GM23248 (cell line): ENCODE data around the gene IL2RA. TPM values are rescaled to one million over a fixed set of nuclear protein-coding genes. Genes with fewer than 3 reads are reported as not detected.

ENCODE experiments used
- DNase-seq: peaks from one replicate; pipeline ENCODE4 v3.0.0-alpha.2; 2015
- H2AFZ ChIP-seq: fragments of 200-600 bp; sonication (generic); 2 replicates; pipeline ENCODE4 v1.6.1; 2016; ENCODE audit warnings: antibody characterized with exemption
- H3F3A ChIP-seq: fragments of 200-600 bp; sonication (generic); 2 replicates; pipeline ENCODE4 v1.6.1; 2016; ENCODE audit warnings: mild to moderate bottlenecking, antibody characterized with exemption, mixed run types; ENCODE audit not compliant: insufficient read depth
- H3K27ac ChIP-seq: fragments of 200-600 bp; sonication (generic); 2 replicates; pipeline ENCODE4 v1.5.1; 2016; ENCODE audit warnings: mild to moderate bottlenecking
- H3K27me3 ChIP-seq: fragments of 200-600 bp; sonication (generic); replicated peaks from 2 replicates; pipeline ENCODE4 v1.6.1; 2016; ENCODE audit warnings: mild to moderate bottlenecking; ENCODE audit not compliant: insufficient read depth
- H3K36me3 ChIP-seq: fragments of 200-600 bp; sonication (generic); 2 replicates; pipeline ENCODE4 v1.6.1; 2016; ENCODE audit warnings: low read depth, mild to moderate bottlenecking
- H3K4me1 ChIP-seq: fragments of 200-600 bp; sonication (generic); 2 replicates; pipeline ENCODE4 v1.6.1; 2016; ENCODE audit warnings: mild to moderate bottlenecking; ENCODE audit not compliant: insufficient read depth
- H3K4me2 ChIP-seq: fragments of 200-600 bp; sonication (generic); one replicate; pipeline ENCODE4 v1.6.1; 2016; ENCODE audit warnings: mild to moderate bottlenecking; ENCODE audit not compliant: unreplicated experiment
- H3K4me3 ChIP-seq: fragments of 200-600 bp; sonication (generic); 2 replicates; pipeline ENCODE4 v1.5.1; 2016; ENCODE audit warnings: mild to moderate bottlenecking
- H3K79me2 ChIP-seq: fragments of 200-600 bp; sonication (generic); 2 replicates; pipeline ENCODE4 v1.6.1; 2016; ENCODE audit warnings: mild to moderate bottlenecking; ENCODE audit not compliant: insufficient read depth
- H3K9ac ChIP-seq: fragments of 200-600 bp; sonication (generic); 2 replicates; pipeline ENCODE4 v1.6.1; 2016; ENCODE audit warnings: mild to moderate bottlenecking
- H3K9me2 ChIP-seq: fragments of 200-600 bp; sonication (generic); 2 replicates; pipeline ENCODE4 v1.6.1; 2016; ENCODE audit warnings: mixed run types, mild to moderate bottlenecking, moderate library complexity; ENCODE audit not compliant: insufficient read depth
- H3K9me3 ChIP-seq: fragments of 200-600 bp; sonication (generic); one replicate; pipeline ENCODE4 v1.6.1; 2017; ENCODE audit warnings: low read depth
- H4K20me1 ChIP-seq: fragments of 200-600 bp; sonication (generic); 2 replicates; pipeline ENCODE4 v1.6.0; 2016; ENCODE audit not compliant: insufficient read depth
- EZH2 ChIP-seq: fragments of 200-600 bp; sonication (generic); IDR thresholded peaks from 2 replicates; pipeline ENCODE4 v1.6.1; 2018; ENCODE audit warnings: antibody characterized with exemption, mild to moderate bottlenecking; ENCODE audit not compliant: insufficient read depth, poor library complexity, severe bottlenecking
- EZH2phosphoT487 ChIP-seq: fragments of 200-600 bp; sonication (generic); IDR thresholded peaks from 2 replicates; pipeline ENCODE4 v1.6.1; 2018; ENCODE audit warnings: antibody characterized with exemption, moderate library complexity, mild to moderate bottlenecking, low read depth; ENCODE audit not compliant: insufficient read depth
- WGBS, 2 experiments: methylation state at CpG; one replicate each; pipeline ENCODE4 v1.1.6; 2015 to 2017; ENCODE audit warnings: low lambda C conversion rate in 2 of 2, low coverage in 1 of 2; ENCODE audit errors: missing lambda C conversion rate in 2 of 2; 5-methylcytosine and 5-hydroxymethylcytosine counted together
- in situ Hi-C: fragments of 300-500 bp; cut with MboI; formaldehyde crosslinking; loops from 2 replicates; pipeline ENCODE4 v1.15.0; 2020
- polyA plus RNA-seq: library from polyadenylated mRNA; unstranded; fragments of >200 nt; fragmentation: Nextera tagmentation; extraction: Ambion mirVana; gene quantifications from 2 replicates; pipeline ENCODE4 v1.2.1, GENCODE V29; 2016
- total RNA-seq: library from RNA; depleted of rRNA; stranded (reverse); fragments of >200 nt; shearing (Covaris generic); gene quantifications from 2 replicates; pipeline ENCODE4 v1.2.3, GENCODE V29; 2014

The IL2RA gene
- total and polyA plus RNA-seq, 2 experiments from 2014 or later, result not detected

DNA sequence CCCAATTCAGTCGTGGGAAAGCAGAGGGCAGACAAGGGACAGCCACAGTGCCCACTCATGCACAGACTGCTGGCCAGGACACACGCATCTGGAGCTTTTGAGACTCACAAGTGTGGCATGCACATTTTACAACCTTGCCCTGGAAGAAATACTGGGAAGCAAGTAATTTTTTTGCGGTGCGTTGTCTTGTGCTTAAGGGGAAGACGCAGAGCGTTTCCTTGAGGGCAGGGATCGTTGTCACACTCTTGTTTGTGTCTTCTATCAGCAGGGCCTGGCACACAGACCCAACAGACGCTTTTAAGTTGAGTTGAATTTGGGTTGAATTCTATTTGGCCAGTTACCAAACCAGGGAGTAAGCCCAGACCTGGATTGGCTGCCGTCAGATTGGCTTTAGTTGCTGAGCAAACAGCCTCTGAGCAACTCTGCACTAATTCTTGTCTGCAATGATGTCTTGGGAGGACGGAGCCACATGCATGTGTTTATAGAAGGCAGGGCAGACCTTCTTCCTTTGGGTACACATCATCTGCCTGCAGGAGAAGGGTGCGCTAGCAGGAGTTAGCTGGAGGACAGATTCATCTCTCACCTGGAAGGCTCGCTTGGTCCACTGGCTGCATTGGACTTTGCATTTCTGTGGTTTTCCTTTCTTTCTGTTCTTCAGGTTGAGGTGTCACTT, 38.4 kb downstream of the IL2RA start:
- Histone ChIP-seq H3F3A (peaks cover 22% of the 10 kb centered on the region), H3K36me3 (no peaks in the 10 kb centered on the region), H3K4me3 (peak overlapping the region; percentile 4; the same call in 1 of the 2 replicates), H3K4me2 (peak overlapping the region; percentile 25), H3K27me3 (no peaks in the 10 kb centered on the region), H3K9ac (peak overlapping the region; percentile 59), H3K27ac (peak overlapping the region; percentile 84), H3K9me2 (no peaks in the 10 kb centered on the region), H3K4me1 (peaks cover 13% of the 10 kb centered on the region; the same call in 1 of the 2 replicates), H3K79me2 (no peaks in the 10 kb centered on the region), H3K9me3 (no peaks in the 10 kb centered on the region), H4K20me1 (no peaks in the 10 kb centered on the region), H2AFZ (0 out of 2 replicates have a peak overlapping the region, but pooled peaks have one; percentile 30)
- no peak for TF ChIP-seq EZH2
- no peak for TF ChIP-seq EZH2phosphoT487
- DNase-seq, result peak; percentile 97
- 11 to 14% methylated on average over 12 of the region's 12 CpGs for WGBS, 2 experiments
- in situ Hi-C loops, result no loop called here

- no peaks in the 10 kb centered on the region for H3K27me3 ChIP-seq
- 23 to 28% methylated on average over 3 of the region's 3 CpGs for WGBS, 2 experiments
- TF ChIP-seq EZH2 (no peak), EZH2phosphoT487 (no peak)
- no peak overlapping the region for H3K4me2 ChIP-seq
- in situ Hi-C loops, result no loop called here
- peaks cover 13% of the 10 kb centered on the region; the same call in 1 of the 2 replicates for H3K4me1 ChIP-seq
- peak; percentile 27 for DNase-seq
- H3K9ac ChIP-seq, result peak overlapping the region; percentile 59
- no peaks in the 10 kb centered on the region for H3K9me3 ChIP-seq
- no peaks in the 10 kb centered on the region for H3K9me2 ChIP-seq
- no peak overlapping the region for H2AFZ ChIP-seq
- peaks cover 22% of the 10 kb centered on the region for H3F3A ChIP-seq
- H4K20me1 ChIP-seq, result no peaks in the 10 kb centered on the region
- no peaks in the 10 kb centered on the region for H3K79me2 ChIP-seq
- peak overlapping the region; percentile 84 for H3K27ac ChIP-seq
- no peak overlapping the region for H3K4me3 ChIP-seq
- no peaks in the 10 kb centered on the region for H3K36me3 ChIP-seq
These were observed 39.5 kb downstream of the IL2RA start for GRCh38 chr10:6022660-6023059.

GRCh38 chr10:6020826-6021225, 41.3 kb downstream of the IL2RA start:
- Histone ChIP-seq H3K27ac (no peak overlapping the region), H3K9ac (no peak overlapping the region), H3K27me3 (no peaks in the 10 kb centered on the region), H4K20me1 (no peaks in the 10 kb centered on the region), H3K4me3 (no peak overlapping the region), H3K9me3 (no peaks in the 10 kb centered on the region), H3K79me2 (no peaks in the 10 kb centered on the region), H2AFZ (no peak overlapping the region), H3K4me2 (no peak overlapping the region), H3F3A (peaks cover 22% of the 10 kb centered on the region), H3K9me2 (no peaks in the 10 kb centered on the region), H3K4me1 (peaks cover 13% of the 10 kb centered on the region; the same call in 1 of the 2 replicates), H3K36me3 (no peaks in the 10 kb centered on the region)
- WGBS, 2 experiments, result 85 to 89% methylated on average over 9 of the region's 9 CpGs
- TF ChIP-seq EZH2 (no peak), EZH2phosphoT487 (no peak)
- in situ Hi-C loops, result no loop called here
- no peak for DNase-seq

GRCh38 chr10:6019796-6020195, 42.4 kb downstream of the IL2RA start:
- H2AFZ ChIP-seq, result no peak overlapping the region
- no peak overlapping the region for H3K4me3 ChIP-seq
- no peaks in the 10 kb centered on the region for H3K9me2 ChIP-seq
- no peaks in the 10 kb centered on the region for H4K20me1 ChIP-seq
- WGBS, 2 experiments, result 76 to 81% methylated on average over 12 of the region's 12 CpGs
- H3K9ac ChIP-seq, result no peak overlapping the region
- no peak for DNase-seq
- H3K27ac ChIP-seq, result no peak overlapping the region
- no peaks in the 10 kb centered on the region for H3K9me3 ChIP-seq
- H3K79me2 ChIP-seq, result no peaks in the 10 kb centered on the region
- H3K4me2 ChIP-seq, result no peak overlapping the region
- TF ChIP-seq EZH2phosphoT487 (no peak), EZH2 (no peak)
- in situ Hi-C loops, result no loop called here
- H3K27me3 ChIP-seq, result no peaks in the 10 kb centered on the region
- H3F3A ChIP-seq, result peaks cover 22% of the 10 kb centered on the region
- H3K4me1 ChIP-seq, result peaks cover 13% of the 10 kb centered on the region; the same call in 1 of the 2 replicates
- H3K36me3 ChIP-seq, result no peaks in the 10 kb centered on the region
